Left ventricle myocardium inferior (tissue), 1 donor: ENCODE results near the gene ELOF1. TPM values are rescaled to one million over a fixed set of nuclear protein-coding genes. Genes with fewer than 3 reads are reported as not detected.

Source experiments
- DNase-seq: peaks from one replicate; pipeline ENCODE4 v3.0.0-alpha.2; 2020
- H3K27ac ChIP-seq: fragments of 200-600 bp; replicated peaks from 2 replicates; pipeline ENCODE4 v1.8.0; 2021
- H3K27me3 ChIP-seq: fragments of 200-600 bp; 2 replicates; pipeline ENCODE4 v1.8.0; 2021; ENCODE audit warnings: low read depth
- H3K36me3 ChIP-seq: fragments of 200-600 bp; 2 replicates; pipeline ENCODE4 v1.8.0; 2021
- H3K4me1 ChIP-seq: fragments of 200-600 bp; 2 replicates; pipeline ENCODE4 v1.8.0; 2021
- H3K4me3 ChIP-seq: fragments of 200-600 bp; 2 replicates; pipeline ENCODE4 v1.8.0; 2021; ENCODE audit warnings: mild to moderate bottlenecking, moderate library complexity
- H3K9me3 ChIP-seq: fragments of 200-600 bp; replicated peaks from 2 replicates; pipeline ENCODE4 v1.8.0; 2021
- intact Hi-C: fragments of 100-400 bp; cut with micrococcal nuclease; formaldehyde crosslinking; loops from one replicate; pipeline ENCODE4 v1.11.0; 2022
- total RNA-seq: library from RNA; stranded (reverse); fragmentation: NEBNext Ultra II Directional; extraction: Animal tissue kit (Norgen Biotek cat#: 25700); gene quantifications from one replicate; pipeline ENCODE4 v1.2.1, GENCODE V29; 2021
- TF ChIP-seq, protein P1 (sequence below): fragments of 200-600 bp; IDR thresholded peaks from 2 replicates; pipeline ENCODE4 v1.8.0; 2021; ENCODE audit warnings: antibody characterized with exemption, mild to moderate bottlenecking, borderline replicate concordance
- donor health status: DM: no; HTN: yes; CAD: no; lungs with severe emphysema.

ELOF1 gene
- total RNA-seq, 1 donor from 2014 or later: 33.1 TPM

DNA sequence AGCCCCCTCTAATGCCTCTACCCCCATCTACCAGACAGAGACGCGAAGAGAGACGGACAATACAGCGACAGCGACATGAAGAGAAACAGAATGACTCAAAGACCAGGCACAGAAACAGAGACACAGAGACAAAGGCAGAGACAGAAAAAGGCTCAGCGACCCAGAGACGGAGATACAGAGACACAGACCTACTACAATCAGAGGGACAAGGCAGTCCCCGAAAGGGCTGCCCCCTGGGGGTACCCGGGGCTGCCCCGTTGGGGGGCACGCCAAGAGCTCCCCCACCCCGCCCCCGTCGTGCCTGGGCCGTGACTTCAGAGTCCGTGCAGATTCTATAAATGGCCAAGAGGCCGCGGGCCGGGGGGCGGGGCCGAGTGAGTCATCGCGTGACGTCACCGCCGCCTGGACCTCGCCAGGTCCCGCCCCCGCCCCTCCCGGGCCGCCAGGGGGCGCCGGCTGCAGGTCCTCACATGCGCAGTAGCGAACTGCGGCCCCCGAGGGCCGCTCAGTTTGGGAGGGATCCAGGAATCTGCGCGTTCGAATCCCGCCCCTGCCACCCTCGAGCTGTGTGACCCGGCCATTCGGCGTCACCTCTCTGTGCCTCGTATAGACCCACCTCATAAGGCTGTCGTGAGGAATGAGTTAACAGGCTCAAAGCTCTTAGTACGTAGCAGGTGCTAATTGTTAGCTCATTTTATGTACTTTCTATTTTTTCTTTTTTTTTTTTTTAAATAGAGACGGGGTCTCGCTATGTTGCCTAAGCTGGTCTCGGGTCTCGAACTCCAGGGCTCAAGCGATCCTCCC lies 23.0 kb downstream of the ELOF1 start:
- DNase-seq: peak; percentile 92
- H3K4me1 ChIP-seq: peaks cover 27% of the 10 kb centered on the region
- no peaks in the 10 kb centered on the region for H3K9me3 ChIP-seq
- H3K4me3 ChIP-seq: peak overlapping the region; percentile 64
- H3K27ac ChIP-seq: peak overlapping the region; percentile 86
- H3K27me3 ChIP-seq: peaks cover 18% of the 10 kb centered on the region
- no peaks in the 10 kb centered on the region for H3K36me3 ChIP-seq
- TF ChIP-seq, protein P1, sequence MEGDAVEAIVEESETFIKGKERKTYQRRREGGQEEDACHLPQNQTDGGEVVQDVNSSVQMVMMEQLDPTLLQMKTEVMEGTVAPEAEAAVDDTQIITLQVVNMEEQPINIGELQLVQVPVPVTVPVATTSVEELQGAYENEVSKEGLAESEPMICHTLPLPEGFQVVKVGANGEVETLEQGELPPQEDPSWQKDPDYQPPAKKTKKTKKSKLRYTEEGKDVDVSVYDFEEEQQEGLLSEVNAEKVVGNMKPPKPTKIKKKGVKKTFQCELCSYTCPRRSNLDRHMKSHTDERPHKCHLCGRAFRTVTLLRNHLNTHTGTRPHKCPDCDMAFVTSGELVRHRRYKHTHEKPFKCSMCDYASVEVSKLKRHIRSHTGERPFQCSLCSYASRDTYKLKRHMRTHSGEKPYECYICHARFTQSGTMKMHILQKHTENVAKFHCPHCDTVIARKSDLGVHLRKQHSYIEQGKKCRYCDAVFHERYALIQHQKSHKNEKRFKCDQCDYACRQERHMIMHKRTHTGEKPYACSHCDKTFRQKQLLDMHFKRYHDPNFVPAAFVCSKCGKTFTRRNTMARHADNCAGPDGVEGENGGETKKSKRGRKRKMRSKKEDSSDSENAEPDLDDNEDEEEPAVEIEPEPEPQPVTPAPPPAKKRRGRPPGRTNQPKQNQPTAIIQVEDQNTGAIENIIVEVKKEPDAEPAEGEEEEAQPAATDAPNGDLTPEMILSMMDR: peak; percentile 96
- intact Hi-C loops: no loop called here

- H3K4me3 ChIP-seq: no peak overlapping the region
- H3K36me3 ChIP-seq: no peaks in the 10 kb centered on the region
- peaks cover 16% of the 10 kb centered on the region for H3K27me3 ChIP-seq
- DNase-seq: no peak
- intact Hi-C loops: no loop called here
- no peaks in the 10 kb centered on the region for H3K9me3 ChIP-seq
- peak overlapping the region; percentile 86 for H3K27ac ChIP-seq
- TF ChIP-seq, protein P1: no peak
- H3K4me1 ChIP-seq: peaks cover 26% of the 10 kb centered on the region
These were observed 24.1 kb downstream of the ELOF1 start for GRCh38 chr19:11534948-11535347.

- DNase-seq: no peak
- Histone ChIP-seq H3K4me1 (peaks cover 23% of the 10 kb centered on the region), H3K9me3 (no peaks in the 10 kb centered on the region), H3K27ac (peak overlapping the region; percentile 86), H3K27me3 (peaks cover 12% of the 10 kb centered on the region), H3K4me3 (no peak overlapping the region), H3K36me3 (no peaks in the 10 kb centered on the region)
- intact Hi-C loops: no loop called here
- TF ChIP-seq, protein P1: no peak
These were observed 24.5 kb downstream of the ELOF1 start for GRCh38 chr19:11534538-11534937.

DNA sequence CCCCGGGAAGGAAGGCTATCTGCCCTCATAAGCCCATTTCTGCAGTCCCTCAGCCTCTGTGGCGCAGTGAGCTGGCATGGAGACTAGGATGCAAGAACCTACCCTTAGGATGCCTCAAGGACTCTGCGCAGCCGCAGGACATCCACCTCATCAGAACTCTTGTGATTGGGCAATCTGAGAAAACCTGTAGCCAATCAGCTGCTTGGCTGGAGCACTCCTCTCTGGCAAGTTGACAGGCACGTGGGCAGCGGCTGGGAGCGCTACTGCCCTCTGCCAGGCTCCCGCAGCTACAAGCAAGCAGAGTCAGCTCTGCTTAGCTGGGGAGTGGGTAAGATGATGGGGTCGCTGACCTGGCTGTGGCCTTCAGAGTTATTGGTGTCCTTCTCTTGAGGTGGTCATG lies 28.6 kb downstream of the ELOF1 start:
- no peak overlapping the region for H3K4me3 ChIP-seq
- TF ChIP-seq, protein P1: peak; percentile 32
- peaks cover 42% of the 10 kb centered on the region for H3K4me1 ChIP-seq
- intact Hi-C loops: no loop called here
- peak overlapping the region; percentile 97 for H3K27ac ChIP-seq
- DNase-seq: peak; percentile 77
- H3K9me3 ChIP-seq: no peaks in the 10 kb centered on the region
- H3K27me3 ChIP-seq: no peaks in the 10 kb centered on the region
- H3K36me3 ChIP-seq: peaks cover 8% of the 10 kb centered on the region

GRCh38 chr19:11528551-11529341 lies 30.3 kb downstream of the ELOF1 start, which contains the start of gene ECSIT:
Gene ECSIT, minus strand, starts transcription at chr19:11529134. Its CDS starts 9,964 bp downstream, at chr19:11519170.
- Histone ChIP-seq H3K27me3 (no peaks in the 10 kb centered on the region), H3K27ac (peak within 1 kb of the TSS; percentile 97), H3K9me3 (no peaks in the 10 kb centered on the region), H3K4me3 (peak within 1 kb of the TSS; percentile 99), H3K36me3 (peaks cover 22% of the 10 kb centered on the region), H3K4me1 (peaks cover 37% of the 10 kb centered on the region)
- peak; percentile 98 for DNase-seq
- intact Hi-C loops: no loop called here
- TF ChIP-seq, protein P1: no peak
